Measurements from ENCODE around the gene PMPCA.

Gene PMPCA

GRCh38 chr9:136411378-136411777, 920 bp downstream of the PMPCA start:
- TF ChIP-seq CTCF (IDR thresholded peaks at IDR 0.05; ENCODE audit: extremely low read depth, insufficient read depth, missing control alignments): no peak
- DNase-seq (ENCODE audit: low spot score): no peak
- in situ Hi-C loops (cut with MboI; ENCODE audit: low pct_unique_long_range_greater_than_20kb, low sequenced_read_pairs, unreplicated experiment): no loop called here

GRCh38 chr9:136412962-136413361, 2.5 kb downstream of the PMPCA start:
- in situ Hi-C loops (cut with MboI; ENCODE audit: low pct_unique_long_range_greater_than_20kb, low sequenced_read_pairs, unreplicated experiment): no loop called here
- no peak for TF ChIP-seq CTCF (IDR thresholded peaks at IDR 0.05; ENCODE audit: extremely low read depth, insufficient read depth, missing control alignments)
- DNase-seq (ENCODE audit: low spot score): no peak

GRCh38 chr9:136416427-136416826, 6.0 kb downstream of the PMPCA start:
- DNase-seq (ENCODE audit: low spot score): no peak
- TF ChIP-seq CTCF (IDR thresholded peaks at IDR 0.05; ENCODE audit: extremely low read depth, insufficient read depth, missing control alignments): no peak
- in situ Hi-C loops (cut with MboI; ENCODE audit: low pct_unique_long_range_greater_than_20kb, low sequenced_read_pairs, unreplicated experiment): no loop called here

GRCh38 chr9:136416914-136417313, 6.5 kb downstream of the PMPCA start:
- in situ Hi-C loops (cut with MboI; ENCODE audit: low pct_unique_long_range_greater_than_20kb, low sequenced_read_pairs, unreplicated experiment): no loop called here
- DNase-seq (ENCODE audit: low spot score): no peak
- TF ChIP-seq CTCF (IDR thresholded peaks at IDR 0.05; ENCODE audit: extremely low read depth, insufficient read depth, missing control alignments): no peak

GRCh38 chr9:136418182-136419091, 8.0 kb downstream of the PMPCA start:
- in situ Hi-C loops (cut with MboI; ENCODE audit: low pct_unique_long_range_greater_than_20kb, low sequenced_read_pairs, unreplicated experiment): no loop called here
- no peak for DNase-seq (ENCODE audit: low spot score)
- TF ChIP-seq CTCF (IDR thresholded peaks at IDR 0.05; ENCODE audit: extremely low read depth, insufficient read depth, missing control alignments): no peak

- TF ChIP-seq CTCF (IDR thresholded peaks at IDR 0.05; ENCODE audit: extremely low read depth, insufficient read depth, missing control alignments): no peak
- in situ Hi-C loops (cut with MboI; ENCODE audit: low pct_unique_long_range_greater_than_20kb, low sequenced_read_pairs, unreplicated experiment): no loop called here
- DNase-seq (ENCODE audit: low spot score): no peak
These were observed 8.6 kb downstream of the PMPCA start for GRCh38 chr9:136419092-136419420.
